Hepatocyte (in vitro differentiated cells): Measurements from ENCODE around the gene STXBP6. TPM values are rescaled to one million over a fixed set of nuclear protein-coding genes. Genes with fewer than 3 reads are reported as not detected.

Experiments used
- DNase-seq: peaks from one replicate; pipeline ENCODE4 v3.0.0-alpha.2; 2016; ENCODE audit warnings: low spot score
- H2AFZ ChIP-seq: fragments of 200-600 bp; sonication (generic); 2 replicates; pipeline ENCODE4 v1.6.0; 2016; ENCODE audit warnings: antibody characterized with exemption, mild to moderate bottlenecking
- H3K27ac ChIP-seq: fragments of 200-600 bp; sonication (generic); 2 replicates; pipeline ENCODE4 v1.5.1; 2016; ENCODE audit warnings: mild to moderate bottlenecking
- H3K27me3 ChIP-seq: fragments of 200-600 bp; sonication (generic); 2 replicates; pipeline ENCODE4 v1.6.1; 2016
- H3K36me3 ChIP-seq: fragments of 200-600 bp; sonication (generic); replicated peaks from 2 replicates; pipeline ENCODE4 v1.5.1; 2016; ENCODE audit warnings: low read depth; ENCODE audit not compliant: insufficient read depth
- H3K4me1 ChIP-seq: fragments of 200-600 bp; sonication (generic); 2 replicates; pipeline ENCODE4 v1.5.1; 2016; ENCODE audit warnings: mild to moderate bottlenecking, moderate library complexity; ENCODE audit not compliant: insufficient read depth
- H3K4me2 ChIP-seq: fragments of 200-600 bp; sonication (generic); 2 replicates; pipeline ENCODE4 v1.6.0; 2016
- H3K4me3 ChIP-seq: fragments of 200-600 bp; sonication (generic); 2 replicates; pipeline ENCODE4 v1.5.1; 2016; ENCODE audit warnings: mild to moderate bottlenecking
- H3K79me2 ChIP-seq: fragments of 200-600 bp; sonication (generic); 2 replicates; pipeline ENCODE4 v1.6.0; 2017; ENCODE audit warnings: mild to moderate bottlenecking
- H3K9me2 ChIP-seq: fragments of 200-600 bp; sonication (generic); replicated peaks from 2 replicates; pipeline ENCODE4 v1.6.0; 2017; ENCODE audit warnings: mild to moderate bottlenecking; ENCODE audit not compliant: insufficient read depth
- H3K9me3 ChIP-seq: fragments of 200-600 bp; sonication (generic); 2 replicates; pipeline ENCODE4 v1.5.1; 2016; ENCODE audit warnings: low read depth, mild to moderate bottlenecking
- H4K20me1 ChIP-seq: fragments of 200-600 bp; sonication (generic); 2 replicates; pipeline ENCODE4 v1.6.0; 2016; ENCODE audit warnings: mild to moderate bottlenecking; ENCODE audit not compliant: insufficient read depth, poor library complexity, severe bottlenecking
- EZH2 ChIP-seq: fragments of 200-600 bp; sonication (generic); IDR thresholded peaks from 2 replicates; pipeline ENCODE4 v1.6.1; 2016; ENCODE audit warnings: antibody characterized with exemption, mild to moderate bottlenecking, borderline replicate concordance
- EZH2phosphoT487 ChIP-seq: fragments of 200-600 bp; sonication (generic); IDR thresholded peaks from one replicate; pipeline ENCODE4 v1.6.1; 2018; ENCODE audit warnings: antibody characterized with exemption, mild to moderate bottlenecking, low read depth, moderate library complexity; ENCODE audit not compliant: unreplicated experiment, severe bottlenecking
- WGBS: methylation state at CpG from one replicate; pipeline ENCODE4 v1.1.6; 2016; ENCODE audit warnings: low lambda C conversion rate; ENCODE audit errors: missing lambda C conversion rate; 5-methylcytosine and 5-hydroxymethylcytosine counted together
- polyA plus RNA-seq: library from polyadenylated mRNA; unstranded; fragments of >200 nt; fragmentation: Nextera tagmentation; extraction: Ambion mirVana; gene quantifications from 2 replicates; pipeline ENCODE4 v1.2.1, GENCODE V29; 2016
- total RNA-seq: library from RNA; depleted of rRNA; stranded (reverse); fragments of >200 nt; gene quantifications from 2 replicates; pipeline ENCODE4 v1.2.3, GENCODE V29; 2014
- TF ChIP-seq, protein P1 (sequence below): fragments of 200-600 bp; sonication (generic); IDR thresholded peaks from 2 replicates; pipeline ENCODE4 v1.5.1; 2016; ENCODE audit warnings: antibody characterized with exemption, mild to moderate bottlenecking; ENCODE audit not compliant: poor library complexity

STXBP6 gene
- total and polyA plus RNA-seq, 2 experiments from 2014 or later = 34.1 to 44.9 TPM

DNA sequence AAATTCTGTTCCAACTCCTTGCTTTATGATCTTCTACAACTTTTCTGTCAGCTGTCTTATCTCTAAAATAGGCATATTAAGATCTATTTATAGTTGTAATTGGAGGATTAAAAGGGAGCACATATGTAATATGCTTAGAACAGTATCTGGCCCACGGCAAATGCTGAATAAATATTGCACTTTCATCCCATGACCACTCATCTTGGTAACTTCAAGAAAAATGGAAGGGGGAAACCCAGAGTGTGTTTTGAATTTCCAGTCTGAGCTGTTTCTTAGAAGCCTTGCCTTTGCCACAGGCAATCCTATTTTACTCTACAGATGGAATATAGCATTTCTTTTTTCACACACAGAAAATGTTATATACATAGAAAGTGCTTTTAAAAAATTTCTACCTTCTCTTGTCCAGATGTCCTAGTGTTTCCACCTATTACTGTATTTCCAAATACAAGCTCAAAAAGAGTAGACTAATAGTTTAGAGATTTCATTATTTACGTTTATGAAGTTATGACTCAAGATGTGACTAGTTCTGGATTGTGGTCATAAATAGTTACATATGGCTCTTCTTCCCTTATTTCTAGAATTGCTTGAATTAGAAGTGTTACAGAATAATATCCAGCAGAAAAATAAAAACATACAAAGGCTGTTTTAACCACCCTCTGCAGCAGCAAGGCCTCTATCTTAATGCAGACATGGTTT lies 6.2 kb upstream of the STXBP6 start:
- 66% methylated on average over 2 of the region's 2 CpGs for WGBS
- H3K9me2 ChIP-seq = no peaks in the 10 kb centered on the region
- TF ChIP-seq EZH2phosphoT487 (no peak), EZH2 (no peak)
- TF ChIP-seq, protein P1, sequence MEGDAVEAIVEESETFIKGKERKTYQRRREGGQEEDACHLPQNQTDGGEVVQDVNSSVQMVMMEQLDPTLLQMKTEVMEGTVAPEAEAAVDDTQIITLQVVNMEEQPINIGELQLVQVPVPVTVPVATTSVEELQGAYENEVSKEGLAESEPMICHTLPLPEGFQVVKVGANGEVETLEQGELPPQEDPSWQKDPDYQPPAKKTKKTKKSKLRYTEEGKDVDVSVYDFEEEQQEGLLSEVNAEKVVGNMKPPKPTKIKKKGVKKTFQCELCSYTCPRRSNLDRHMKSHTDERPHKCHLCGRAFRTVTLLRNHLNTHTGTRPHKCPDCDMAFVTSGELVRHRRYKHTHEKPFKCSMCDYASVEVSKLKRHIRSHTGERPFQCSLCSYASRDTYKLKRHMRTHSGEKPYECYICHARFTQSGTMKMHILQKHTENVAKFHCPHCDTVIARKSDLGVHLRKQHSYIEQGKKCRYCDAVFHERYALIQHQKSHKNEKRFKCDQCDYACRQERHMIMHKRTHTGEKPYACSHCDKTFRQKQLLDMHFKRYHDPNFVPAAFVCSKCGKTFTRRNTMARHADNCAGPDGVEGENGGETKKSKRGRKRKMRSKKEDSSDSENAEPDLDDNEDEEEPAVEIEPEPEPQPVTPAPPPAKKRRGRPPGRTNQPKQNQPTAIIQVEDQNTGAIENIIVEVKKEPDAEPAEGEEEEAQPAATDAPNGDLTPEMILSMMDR = no peak
- no peak overlapping the region for H3K27ac ChIP-seq
- no peaks in the 10 kb centered on the region for H3K36me3 ChIP-seq
- no peak overlapping the region for H2AFZ ChIP-seq
- no peak for DNase-seq
- H3K4me2 ChIP-seq = no peak overlapping the region
- no peaks in the 10 kb centered on the region for H3K27me3 ChIP-seq
- H3K9me3 ChIP-seq = no peaks in the 10 kb centered on the region
- H4K20me1 ChIP-seq = no peaks in the 10 kb centered on the region
- H3K4me3 ChIP-seq = no peak overlapping the region
- H3K79me2 ChIP-seq = peaks cover 5% of the 10 kb centered on the region
- no peaks in the 10 kb centered on the region for H3K4me1 ChIP-seq

DNA sequence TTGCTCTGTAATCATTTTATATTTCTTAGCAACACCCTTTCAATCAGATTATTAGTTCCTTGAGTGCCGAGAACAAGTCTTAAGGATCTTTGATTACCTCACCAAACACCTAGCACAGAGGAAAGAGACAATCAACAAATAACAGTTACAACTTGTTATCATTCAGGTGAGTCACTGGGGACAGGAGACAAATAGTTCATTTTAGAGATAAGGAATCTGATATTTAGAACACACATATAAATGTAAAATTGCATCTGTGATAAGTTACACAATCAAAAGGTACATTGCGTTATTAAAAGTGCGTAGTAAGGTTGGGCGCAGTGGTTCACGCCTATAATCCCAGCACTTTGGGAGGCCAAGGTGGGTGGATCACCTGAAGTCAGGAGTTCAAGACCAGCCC lies 5.1 kb upstream of the STXBP6 start:
- TF ChIP-seq, protein P1 = no peak
- TF ChIP-seq EZH2phosphoT487 (no peak), EZH2 (no peak)
- H3K36me3 ChIP-seq = no peaks in the 10 kb centered on the region
- WGBS = 93% methylated on average over 5 of the region's 5 CpGs
- H2AFZ ChIP-seq = no peak overlapping the region
- H3K4me3 ChIP-seq = no peak overlapping the region
- no peak overlapping the region for H3K27ac ChIP-seq
- no peak for DNase-seq
- no peaks in the 10 kb centered on the region for H3K27me3 ChIP-seq
- H3K9me2 ChIP-seq = no peaks in the 10 kb centered on the region
- peaks cover 8% of the 10 kb centered on the region for H3K4me1 ChIP-seq
- H3K79me2 ChIP-seq = peaks cover 7% of the 10 kb centered on the region
- H3K9me3 ChIP-seq = no peaks in the 10 kb centered on the region
- H3K4me2 ChIP-seq = no peak overlapping the region
- H4K20me1 ChIP-seq = no peaks in the 10 kb centered on the region

DNA sequence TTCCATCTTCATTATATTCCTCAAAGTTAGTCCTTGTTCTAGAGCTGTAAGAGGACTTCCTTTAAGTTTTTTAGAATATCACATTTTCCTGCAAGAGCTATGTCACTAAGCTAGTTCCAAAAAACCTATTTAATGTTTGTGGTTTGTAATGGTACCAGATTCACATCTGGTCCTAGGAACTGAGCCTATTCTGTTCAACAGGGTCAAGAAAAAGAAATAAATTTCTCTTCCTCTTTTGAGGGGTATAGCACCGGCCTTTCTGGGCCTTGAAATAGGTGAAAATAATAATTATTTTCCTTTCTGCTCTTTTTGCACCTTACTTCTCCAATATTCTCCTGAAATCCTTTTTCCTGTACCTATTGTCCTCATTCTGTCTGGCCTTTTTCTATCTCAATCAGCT lies 3.6 kb upstream of the STXBP6 start:
- WGBS = 93% methylated on average over 1 of the region's 1 CpG
- Histone ChIP-seq H3K27me3 (no peaks in the 10 kb centered on the region), H3K36me3 (no peaks in the 10 kb centered on the region)

More for the DNA sequence above, 3.6 kb upstream of the STXBP6 start:
- Histone ChIP-seq H3K79me2 (peaks cover 15% of the 10 kb centered on the region), H2AFZ (no peak overlapping the region), H4K20me1 (no peaks in the 10 kb centered on the region), H3K4me2 (no peak overlapping the region), H3K4me3 (no peak overlapping the region), H3K9me3 (no peaks in the 10 kb centered on the region), H3K4me1 (peaks cover 8% of the 10 kb centered on the region), H3K27ac (no peak overlapping the region), H3K9me2 (no peaks in the 10 kb centered on the region)
- TF ChIP-seq EZH2 = no peak
- TF ChIP-seq EZH2phosphoT487 = no peak
- TF ChIP-seq, protein P1 = no peak
- no peak for DNase-seq
